HG03342 (cell line): ENCODE data around the gene AMMECR1.
"Not testable (repeated sequence)": the region's sequence is repeated elsewhere in the genome, so short reads cannot be mapped to it uniquely, and the experiment has no call there.

ENCODE experiments used
- ATAC-seq: cut with Tn5 transposase; IDR thresholded peaks from one replicate; pipeline ENCODE4 v1.9.1; 2021; ENCODE audit warnings: mild to moderate bottlenecking, moderate library complexity; ENCODE audit not compliant: unreplicated experiment

AMMECR1 gene

GRCh38 chrX:110173192-110174175 lies 144.4 kb downstream of the AMMECR1 start:
- no peak for ATAC-seq

GRCh38 chrX:110172215-110172614 lies 145.7 kb downstream of the AMMECR1 start:
- ATAC-seq: peak; percentile 97

GRCh38 chrX:110171442-110171841 lies 146.4 kb downstream of the AMMECR1 start:
- ATAC-seq: no peak

- no peak for ATAC-seq
These were observed 147.9 kb downstream of the AMMECR1 start for GRCh38 chrX:110170029-110170428.

DNA sequence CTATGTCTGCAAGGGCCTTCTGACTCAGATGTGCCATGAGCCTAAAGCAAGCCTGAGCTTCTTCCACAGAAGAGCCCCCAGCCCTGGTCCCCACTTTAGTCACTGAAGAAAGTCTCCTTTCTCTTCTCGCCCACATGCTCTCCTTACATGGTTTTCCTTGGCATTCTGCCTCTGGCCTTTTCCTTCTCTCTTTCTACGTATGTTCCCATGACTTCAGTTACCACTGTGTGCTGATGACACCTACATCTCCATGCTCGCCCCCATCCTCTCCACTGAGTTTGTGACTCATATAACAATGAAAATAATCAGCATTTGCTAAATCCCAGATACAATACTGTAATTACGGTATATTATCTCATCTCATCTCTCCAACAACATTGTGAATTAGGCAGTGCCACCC lies 149.3 kb downstream of the AMMECR1 start:
- ATAC-seq: no peak

GRCh38 chrX:110167952-110168451 lies 149.9 kb downstream of the AMMECR1 start:
- ATAC-seq: no peak

DNA sequence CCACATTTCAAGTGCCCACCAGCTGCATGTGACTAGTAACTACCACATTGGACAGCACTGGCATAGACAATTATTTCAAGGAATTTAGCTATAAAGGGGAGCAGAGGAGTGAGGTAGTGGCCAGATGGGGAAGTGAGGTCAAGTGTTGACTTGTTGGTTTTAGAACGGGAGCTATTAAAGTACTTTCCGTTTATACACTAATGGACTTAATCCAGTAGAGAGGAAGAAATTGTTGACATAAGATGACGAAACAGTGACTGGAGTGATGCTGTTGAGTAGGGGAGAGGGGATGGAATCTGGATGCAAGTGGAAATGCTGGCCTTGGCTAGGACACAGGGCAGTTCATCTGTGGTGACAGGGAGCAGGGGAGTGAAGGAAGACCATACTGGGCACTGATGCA lies 154.4 kb downstream of the AMMECR1 start:
- no peak for ATAC-seq

GRCh38 chrX:110162867-110163266 lies 155.0 kb downstream of the AMMECR1 start:
- no peak for ATAC-seq

DNA sequence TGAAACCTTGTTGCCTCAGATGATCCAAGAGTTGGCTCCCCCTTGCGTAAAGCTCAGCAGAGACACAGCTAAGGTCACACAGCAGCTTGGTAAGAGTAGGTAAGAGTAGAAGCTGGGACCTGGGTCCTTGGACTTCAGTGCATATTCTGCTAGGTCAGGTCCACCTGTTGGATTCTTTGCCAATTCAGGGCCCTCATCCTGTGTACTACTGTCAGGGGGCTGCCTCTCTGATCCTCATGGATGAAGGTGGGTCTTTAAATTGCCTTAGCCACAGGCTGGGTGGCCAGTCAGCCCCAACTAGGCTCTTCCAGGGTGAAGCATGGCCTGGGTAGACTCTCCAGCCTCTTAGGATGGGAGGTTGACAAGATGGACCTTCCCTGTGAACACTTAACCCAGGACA lies 155.8 kb downstream of the AMMECR1 start:
- ATAC-seq: no peak

DNA sequence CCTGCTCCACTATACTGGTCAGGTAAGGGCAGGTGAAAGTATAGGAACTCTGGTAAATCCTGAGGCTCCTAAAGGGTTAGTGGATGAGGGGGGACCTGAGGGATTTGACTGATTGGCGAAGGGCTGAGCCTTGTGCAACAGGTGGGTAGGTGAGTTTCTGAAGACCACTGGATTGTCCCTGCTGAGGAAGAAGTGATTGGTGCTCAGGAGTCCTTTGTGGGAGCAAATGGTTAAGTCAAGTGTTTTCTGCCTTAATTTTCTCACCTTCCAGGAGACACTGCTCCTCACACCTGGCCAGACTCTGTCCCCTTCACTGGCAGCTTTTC lies 156.6 kb downstream of the AMMECR1 start:
- no peak for ATAC-seq

DNA sequence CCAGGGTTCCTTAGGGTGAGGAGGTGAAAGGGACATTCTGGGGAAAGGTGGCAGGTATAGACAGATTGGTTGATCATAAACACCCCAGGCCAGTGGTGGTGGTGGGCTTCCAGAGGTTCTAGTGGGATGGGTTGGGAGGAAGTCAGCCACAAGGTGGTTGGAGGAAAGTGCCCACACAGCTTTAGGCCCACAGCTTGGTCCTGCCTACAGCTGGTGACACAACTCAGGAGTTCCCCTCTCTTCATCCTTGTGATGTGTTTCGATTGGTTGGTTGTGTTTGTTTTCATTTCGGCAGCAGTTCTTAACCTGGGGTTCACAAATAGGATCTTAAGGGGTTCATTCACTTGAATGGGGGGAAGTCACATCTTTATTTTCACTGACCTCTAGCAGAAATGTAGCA lies 158.0 kb downstream of the AMMECR1 start:
- ATAC-seq: no peak

DNA sequence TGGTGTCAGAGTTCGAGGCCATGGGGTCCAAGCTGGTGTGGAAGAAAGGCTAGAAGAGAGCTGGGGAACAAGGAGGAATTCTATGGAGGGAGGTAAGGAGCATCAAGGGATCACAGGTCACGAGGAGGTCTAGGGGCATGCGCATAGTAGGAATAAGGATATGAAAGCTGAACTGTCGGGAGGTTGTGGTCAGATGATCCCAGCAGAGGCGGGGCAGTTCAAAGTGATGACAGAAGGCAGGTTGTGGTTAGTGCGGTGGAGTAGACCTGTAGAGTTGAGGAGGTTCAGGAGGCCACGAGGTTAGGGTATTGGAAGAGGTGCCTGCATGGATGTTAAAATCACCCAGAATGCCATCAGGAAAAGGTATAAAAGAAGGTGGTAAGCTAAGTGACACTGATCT lies 158.7 kb downstream of the AMMECR1 start:
- ATAC-seq: no peak

DNA sequence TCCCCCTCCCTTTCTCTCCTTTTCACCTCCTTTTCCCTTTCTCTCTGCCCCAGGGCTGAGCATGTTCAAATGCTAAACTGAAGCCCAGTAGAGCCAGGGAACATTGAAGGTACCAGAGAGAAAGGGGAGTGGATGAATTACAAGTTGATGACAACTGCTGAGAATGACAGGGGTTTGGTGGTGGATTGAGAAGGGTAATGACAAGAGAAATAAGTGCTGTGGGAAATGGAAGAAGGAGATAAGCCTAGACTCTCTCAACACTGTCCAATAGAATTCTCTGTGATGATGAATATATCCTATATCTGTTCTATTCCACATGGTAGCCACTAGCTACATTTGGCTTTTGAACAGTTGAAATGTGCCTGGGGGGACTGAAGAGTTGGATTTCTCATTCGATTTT lies 160.4 kb downstream of the AMMECR1 start:
- ATAC-seq: no peak

GRCh38 chrX:110156167-110156754 lies 161.6 kb downstream of the AMMECR1 start:
- ATAC-seq: no peak

GRCh38 chrX:110155759-110156158 lies 162.1 kb downstream of the AMMECR1 start:
- ATAC-seq: no peak

GRCh38 chrX:110154328-110154727 lies 163.6 kb downstream of the AMMECR1 start:
- ATAC-seq: not testable (repeated sequence)

- no peak for ATAC-seq
These were observed 164.0 kb downstream of the AMMECR1 start for GRCh38 chrX:110153896-110154295.

DNA sequence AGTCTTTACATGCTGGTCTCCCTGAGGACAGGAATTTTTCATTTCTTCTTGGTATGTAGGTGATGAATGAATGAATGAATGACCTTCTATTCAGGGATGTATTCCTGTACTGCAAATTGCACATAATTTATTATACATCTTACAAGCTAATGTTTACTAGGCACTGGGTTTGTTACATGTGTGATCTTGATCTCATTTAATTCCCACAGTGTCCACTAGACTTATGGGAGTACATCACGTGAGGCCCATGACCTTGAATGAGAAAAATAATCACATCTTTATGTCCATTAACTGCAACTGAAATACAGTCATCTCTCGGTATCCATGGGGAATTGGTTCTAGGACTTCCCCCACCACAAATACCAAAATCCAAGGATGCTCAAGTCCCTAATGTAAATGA lies 164.6 kb downstream of the AMMECR1 start:
- ATAC-seq: no peak

DNA sequence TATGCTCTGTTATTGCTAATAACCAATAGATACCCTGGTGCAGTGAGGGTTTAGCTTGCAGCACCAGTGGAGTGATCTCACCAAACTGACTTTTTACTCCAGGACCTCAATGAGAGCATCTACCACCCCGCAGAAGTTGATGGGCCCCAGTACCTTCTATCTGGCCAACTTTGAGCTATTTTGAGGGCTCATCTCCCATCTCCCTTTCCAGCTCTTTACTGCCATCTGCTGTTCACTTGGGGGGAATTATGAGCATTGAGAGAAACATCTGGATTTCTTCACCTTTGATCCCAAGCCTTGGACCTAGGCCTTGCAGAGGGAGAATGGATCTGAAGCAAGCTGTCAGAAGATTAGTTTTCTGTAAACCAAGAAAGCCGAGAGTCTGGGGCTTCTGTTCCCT lies 171.4 kb downstream of the AMMECR1 start:
- peak; percentile 86 for ATAC-seq

DNA sequence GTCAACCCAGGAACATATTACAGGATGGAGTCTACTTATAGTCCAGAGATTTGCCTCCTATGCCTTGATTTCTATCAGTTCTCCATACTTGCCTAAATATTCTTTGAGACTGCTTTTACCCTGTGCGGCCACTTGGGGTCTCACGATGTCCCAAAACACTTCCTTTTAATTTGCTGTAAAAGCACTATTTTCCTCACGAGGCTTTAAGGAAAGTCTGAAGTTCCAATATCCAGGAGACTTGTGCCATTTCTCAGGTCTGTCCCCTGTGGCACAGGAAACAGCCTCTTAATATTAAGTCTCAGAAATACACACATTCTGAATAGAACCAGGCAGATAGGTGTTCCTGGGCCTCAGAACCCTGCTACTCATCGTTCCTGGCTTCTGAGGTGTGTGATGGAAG lies 172.0 kb downstream of the AMMECR1 start:
- ATAC-seq: peak; percentile 66

GRCh38 chrX:110145311-110145710 lies 172.6 kb downstream of the AMMECR1 start:
- ATAC-seq: no peak
